GM23338 (cell line): ENCODE measurements around the gene SUMO4.

Experiments
- CREB1 ChIP-seq: fragments of 250-450 bp; sonication (Bioruptor Pico); IDR thresholded peaks from 2 replicates; pipeline ENCODE4 v1.5.0; 2020; ENCODE audit warnings: low read depth, mild to moderate bottlenecking, moderate library complexity
- EZH2 ChIP-seq: fragments of 200-600 bp; sonication (generic); IDR thresholded peaks from one replicate; pipeline ENCODE4 v1.8.0; 2017; ENCODE audit warnings: antibody characterized with exemption, mild to moderate bottlenecking, low read depth; ENCODE audit not compliant: unreplicated experiment
- EZH2phosphoT487 ChIP-seq: fragments of 200-600 bp; sonication (generic); IDR thresholded peaks from one replicate; pipeline ENCODE4 v1.8.1; 2018; ENCODE audit warnings: antibody characterized with exemption; ENCODE audit not compliant: unreplicated experiment
- JUNB ChIP-seq: IDR thresholded peaks from one replicate; pipeline ENCODE4 v1.6.1; 2016; ENCODE audit warnings: antibody characterized with exemption; ENCODE audit not compliant: unreplicated experiment
- NANOG ChIP-seq: IDR thresholded peaks from 2 replicates; pipeline ENCODE4 v1.6.1; 2016; ENCODE audit warnings: antibody characterized with exemption, borderline replicate concordance
- POLR2AphosphoS5 ChIP-seq: IDR thresholded peaks from 2 replicates; pipeline ENCODE4 v1.6.1; 2016; ENCODE audit warnings: antibody characterized with exemption, low read depth
- STAT1 ChIP-seq: IDR thresholded peaks from one replicate; pipeline ENCODE4 v1.6.1; 2016; ENCODE audit warnings: antibody characterized with exemption; ENCODE audit not compliant: unreplicated experiment
- TF ChIP-seq, protein P1 (sequence below), 2 experiments: fragments of 200-600 bp in 1 of 2; sonication (generic) in 1 of 2; conservative IDR thresholded peaks; 2 replicates each; pipeline versions ENCODE4 v1.5.1 to v1.6.1; 2016 to 2017; ENCODE audit warnings: antibody characterized with exemption in 2 of 2, low read depth in 2 of 2, mild to moderate bottlenecking in 2 of 2, moderate library complexity in 1 of 2
- TF ChIP-seq, protein P2 (sequence below): IDR thresholded peaks from one replicate; pipeline ENCODE4 v1.6.1; 2018; ENCODE audit warnings: antibody characterized with exemption; ENCODE audit not compliant: unreplicated experiment

DNA sequence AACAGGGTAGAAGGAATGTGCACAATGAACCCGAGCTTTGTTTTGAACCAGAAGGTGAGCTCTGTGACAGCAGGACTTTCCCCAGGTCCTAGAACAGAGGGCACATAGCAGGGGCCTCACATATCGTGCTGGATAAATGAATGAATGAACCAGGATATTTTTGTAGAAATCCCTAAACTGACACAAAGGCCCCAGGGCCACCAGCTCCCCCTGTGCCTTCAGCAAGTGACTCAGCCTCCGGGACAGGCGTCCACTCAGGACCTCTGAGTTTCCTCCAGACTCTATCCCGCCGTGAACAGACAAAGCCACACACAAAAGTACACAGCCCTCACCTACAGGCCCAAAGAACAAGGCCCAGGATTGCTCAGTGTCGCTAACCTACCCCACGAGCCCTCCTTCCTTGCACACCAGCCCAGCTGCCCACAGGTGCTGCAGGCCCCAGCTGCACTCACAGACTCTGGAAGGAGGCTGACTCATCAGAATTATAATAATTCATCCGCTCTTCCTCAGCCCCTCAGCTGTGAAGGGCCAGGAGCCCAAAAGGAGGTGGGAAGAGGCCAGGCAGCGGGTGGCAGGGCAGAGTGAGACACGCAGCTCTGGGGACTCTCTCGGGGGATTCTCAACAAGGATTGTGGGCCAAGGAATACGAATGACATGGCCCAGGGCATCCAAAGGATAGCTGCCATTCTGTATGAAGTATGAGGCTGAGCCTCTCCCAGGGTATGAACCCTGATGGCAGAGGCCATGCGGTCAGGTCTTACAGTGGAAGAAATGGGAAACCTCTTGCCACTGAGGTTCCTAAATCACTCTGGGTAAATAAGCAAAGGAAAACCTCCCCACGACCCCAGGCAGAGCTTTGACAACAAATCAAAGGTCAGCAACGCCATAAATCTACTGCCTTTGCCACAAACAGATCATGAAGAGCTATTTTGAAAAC is 40.9 kb downstream of the SUMO4 start:
- TF ChIP-seq, protein P1, sequence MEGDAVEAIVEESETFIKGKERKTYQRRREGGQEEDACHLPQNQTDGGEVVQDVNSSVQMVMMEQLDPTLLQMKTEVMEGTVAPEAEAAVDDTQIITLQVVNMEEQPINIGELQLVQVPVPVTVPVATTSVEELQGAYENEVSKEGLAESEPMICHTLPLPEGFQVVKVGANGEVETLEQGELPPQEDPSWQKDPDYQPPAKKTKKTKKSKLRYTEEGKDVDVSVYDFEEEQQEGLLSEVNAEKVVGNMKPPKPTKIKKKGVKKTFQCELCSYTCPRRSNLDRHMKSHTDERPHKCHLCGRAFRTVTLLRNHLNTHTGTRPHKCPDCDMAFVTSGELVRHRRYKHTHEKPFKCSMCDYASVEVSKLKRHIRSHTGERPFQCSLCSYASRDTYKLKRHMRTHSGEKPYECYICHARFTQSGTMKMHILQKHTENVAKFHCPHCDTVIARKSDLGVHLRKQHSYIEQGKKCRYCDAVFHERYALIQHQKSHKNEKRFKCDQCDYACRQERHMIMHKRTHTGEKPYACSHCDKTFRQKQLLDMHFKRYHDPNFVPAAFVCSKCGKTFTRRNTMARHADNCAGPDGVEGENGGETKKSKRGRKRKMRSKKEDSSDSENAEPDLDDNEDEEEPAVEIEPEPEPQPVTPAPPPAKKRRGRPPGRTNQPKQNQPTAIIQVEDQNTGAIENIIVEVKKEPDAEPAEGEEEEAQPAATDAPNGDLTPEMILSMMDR (conservative IDR thresholded peaks at IDR 0.05; ENCODE audit: low read depth in 2 of 2), result no peak
- TF ChIP-seq POLR2AphosphoS5 (no peak), EZH2 (no peak), NANOG (no peak), JUNB (no peak), STAT1 (no peak), EZH2phosphoT487 (no peak), CREB1 (no peak)
- TF ChIP-seq, protein P2, sequence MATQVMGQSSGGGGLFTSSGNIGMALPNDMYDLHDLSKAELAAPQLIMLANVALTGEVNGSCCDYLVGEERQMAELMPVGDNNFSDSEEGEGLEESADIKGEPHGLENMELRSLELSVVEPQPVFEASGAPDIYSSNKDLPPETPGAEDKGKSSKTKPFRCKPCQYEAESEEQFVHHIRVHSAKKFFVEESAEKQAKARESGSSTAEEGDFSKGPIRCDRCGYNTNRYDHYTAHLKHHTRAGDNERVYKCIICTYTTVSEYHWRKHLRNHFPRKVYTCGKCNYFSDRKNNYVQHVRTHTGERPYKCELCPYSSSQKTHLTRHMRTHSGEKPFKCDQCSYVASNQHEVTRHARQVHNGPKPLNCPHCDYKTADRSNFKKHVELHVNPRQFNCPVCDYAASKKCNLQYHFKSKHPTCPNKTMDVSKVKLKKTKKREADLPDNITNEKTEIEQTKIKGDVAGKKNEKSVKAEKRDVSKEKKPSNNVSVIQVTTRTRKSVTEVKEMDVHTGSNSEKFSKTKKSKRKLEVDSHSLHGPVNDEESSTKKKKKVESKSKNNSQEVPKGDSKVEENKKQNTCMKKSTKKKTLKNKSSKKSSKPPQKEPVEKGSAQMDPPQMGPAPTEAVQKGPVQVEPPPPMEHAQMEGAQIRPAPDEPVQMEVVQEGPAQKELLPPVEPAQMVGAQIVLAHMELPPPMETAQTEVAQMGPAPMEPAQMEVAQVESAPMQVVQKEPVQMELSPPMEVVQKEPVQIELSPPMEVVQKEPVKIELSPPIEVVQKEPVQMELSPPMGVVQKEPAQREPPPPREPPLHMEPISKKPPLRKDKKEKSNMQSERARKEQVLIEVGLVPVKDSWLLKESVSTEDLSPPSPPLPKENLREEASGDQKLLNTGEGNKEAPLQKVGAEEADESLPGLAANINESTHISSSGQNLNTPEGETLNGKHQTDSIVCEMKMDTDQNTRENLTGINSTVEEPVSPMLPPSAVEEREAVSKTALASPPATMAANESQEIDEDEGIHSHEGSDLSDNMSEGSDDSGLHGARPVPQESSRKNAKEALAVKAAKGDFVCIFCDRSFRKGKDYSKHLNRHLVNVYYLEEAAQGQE, result no peak
